Right ventricle myocardium inferior (tissue), 1 donor: ENCODE results near the gene OLFML1. TPM values are rescaled to one million over a fixed set of nuclear protein-coding genes. Genes with fewer than 3 reads are reported as not detected.

Experiments used
- ATAC-seq: fragments of 200-7000 bp; cut with Tn5 transposase; one replicate; pipeline ENCODE4 v1.9.1; 2020; ENCODE audit warnings: mild to moderate bottlenecking, moderate library complexity
- DNase-seq: peaks from one replicate; pipeline ENCODE4 v3.0.0; 2021; ENCODE audit errors: missing footprints
- intact Hi-C: fragments of 100-400 bp; cut with DNase I; formaldehyde crosslinking; loops from one replicate; pipeline ENCODE4 v1.11.0; 2022
- long read RNA-seq: library from polyadenylated mRNA; unstranded; transcript quantifications from one replicate; pipeline ENCODE4 v2.0.0, GENCODE V29; 2021
- total RNA-seq: library from RNA; stranded (reverse); fragmentation: NEBNext Ultra II Directional; extraction: Animal tissue kit (Norgen Biotek cat#: 25700); gene quantifications from one replicate; pipeline ENCODE4 v1.2.1, GENCODE V29; 2021
- donor health status: DM: no; HTN: yes; CAD: no; lungs with severe emphysema.

The OLFML1 gene
- total RNA-seq = 8.5 TPM
- long read RNA-seq, partial matches to known transcripts = 0 of 3 reads
- long read RNA-seq, other reads (novel, unspliced or antisense) = 0 of 3 reads

DNA sequence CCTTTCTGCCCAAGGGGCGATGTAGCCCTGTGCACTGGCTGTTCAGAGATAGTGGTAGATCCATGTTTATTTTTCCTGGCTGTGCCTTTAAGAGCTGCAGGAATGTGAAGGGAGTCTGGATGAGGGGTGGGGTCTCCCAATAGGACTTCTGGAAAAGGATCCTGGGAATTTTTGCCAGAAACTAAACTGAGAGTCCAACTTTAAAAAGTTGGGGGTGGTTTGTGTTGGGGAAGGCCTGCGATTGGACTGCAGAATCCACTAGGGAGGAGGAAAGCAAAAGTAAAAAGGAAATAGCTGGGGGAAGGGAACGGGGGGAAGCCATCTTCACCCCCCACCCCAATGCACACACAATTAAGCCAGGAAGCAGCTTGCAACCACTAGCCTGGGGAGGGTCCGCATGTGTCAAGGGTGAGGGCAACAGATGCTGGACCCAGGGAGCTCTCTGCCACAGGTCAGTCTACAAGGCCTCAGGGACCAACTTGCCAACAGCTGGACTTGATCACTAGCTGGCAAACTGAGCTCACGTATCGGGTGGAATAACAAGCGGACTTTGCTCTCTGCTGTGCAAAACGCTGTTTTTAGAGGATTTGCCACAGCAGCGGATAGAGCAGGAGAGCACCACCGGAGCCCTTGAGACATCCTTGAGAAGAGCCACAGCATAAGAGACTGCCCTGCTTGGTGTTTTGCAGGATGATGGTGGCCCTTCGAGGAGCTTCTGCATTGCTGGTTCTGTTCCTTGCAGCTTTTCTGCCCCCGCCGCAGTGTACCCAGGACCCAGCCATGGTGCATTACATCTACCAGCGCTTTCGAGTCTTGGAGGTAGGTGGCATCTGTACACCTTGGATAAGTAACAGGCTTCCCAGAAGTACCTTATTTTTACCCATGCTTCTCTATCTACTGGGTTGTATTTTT, at the start of gene OLFML1:
OLFML1 (plus strand) TSS at position 321 of the 912 bp plus-strand sequence; CDS start at position 691, 370 bp downstream.
- intact Hi-C loops = no loop called here
- peak; percentile 71 for ATAC-seq
- no peak for DNase-seq

DNA sequence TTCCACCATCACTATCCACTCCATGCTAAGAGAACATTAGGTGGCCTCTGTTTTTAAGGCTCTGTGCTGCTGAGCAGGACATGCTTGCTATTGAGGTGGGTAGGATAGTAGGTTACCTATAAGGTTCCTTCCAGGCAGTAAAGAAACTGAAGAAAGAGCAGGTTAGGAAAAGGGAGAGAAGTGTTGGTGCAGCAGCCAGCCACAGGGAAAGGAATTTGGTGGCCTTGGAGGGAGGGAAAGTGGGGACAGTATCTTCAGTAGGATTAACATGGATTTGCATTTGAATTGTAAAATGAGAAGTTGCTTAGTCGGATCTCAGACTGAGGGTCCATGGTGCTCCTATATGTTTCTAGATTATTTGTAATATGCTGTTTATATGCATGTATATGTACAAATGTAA, 49.2 kb upstream of the OLFML1 start:
- no peak for ATAC-seq
- intact Hi-C loops = no loop called here
- no peak for DNase-seq

DNA sequence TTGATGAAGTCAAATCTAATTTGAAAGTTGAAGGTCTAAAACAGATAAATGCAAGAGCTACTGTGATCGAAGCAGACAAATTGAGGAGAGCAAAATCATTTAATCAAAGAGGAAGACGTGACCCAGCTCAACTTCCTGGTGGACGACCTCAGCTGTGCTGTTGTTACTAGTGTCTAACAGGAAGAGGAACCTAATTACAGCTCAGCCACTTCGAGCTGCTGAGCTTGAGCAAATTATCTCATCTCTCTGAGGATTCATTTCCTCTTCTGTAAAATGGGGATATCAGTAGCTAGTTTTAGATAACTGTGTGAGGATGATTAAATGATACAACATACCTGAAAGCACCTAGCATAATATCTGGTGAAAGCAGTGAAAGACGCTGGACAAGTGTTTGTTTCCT, 48.6 kb upstream of the OLFML1 start:
- ATAC-seq (peak; percentile 46), DNase-seq (no peak)
- intact Hi-C loops = no loop called here

DNA sequence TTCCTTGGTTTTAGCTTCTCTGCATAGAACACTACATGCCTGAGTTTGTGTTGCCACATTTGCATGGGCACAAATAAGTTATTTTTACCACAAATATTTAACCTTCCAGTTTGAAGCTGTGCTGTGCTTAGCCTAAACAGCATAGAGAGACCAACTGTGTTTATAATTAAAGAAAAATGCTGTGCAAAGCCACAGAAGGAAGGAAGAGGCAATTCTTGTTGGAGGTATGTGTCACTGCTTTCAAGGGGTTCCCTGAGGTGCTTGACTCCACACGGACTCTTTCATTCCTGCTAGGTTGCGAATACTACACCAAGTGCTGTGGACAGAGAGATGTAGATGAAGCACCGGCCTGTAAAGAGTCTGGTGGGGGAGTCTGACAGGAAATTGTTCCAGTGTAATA, 47.6 kb upstream of the OLFML1 start:
- DNase-seq (no peak), ATAC-seq (no peak)
- intact Hi-C loops = no loop called here

DNA sequence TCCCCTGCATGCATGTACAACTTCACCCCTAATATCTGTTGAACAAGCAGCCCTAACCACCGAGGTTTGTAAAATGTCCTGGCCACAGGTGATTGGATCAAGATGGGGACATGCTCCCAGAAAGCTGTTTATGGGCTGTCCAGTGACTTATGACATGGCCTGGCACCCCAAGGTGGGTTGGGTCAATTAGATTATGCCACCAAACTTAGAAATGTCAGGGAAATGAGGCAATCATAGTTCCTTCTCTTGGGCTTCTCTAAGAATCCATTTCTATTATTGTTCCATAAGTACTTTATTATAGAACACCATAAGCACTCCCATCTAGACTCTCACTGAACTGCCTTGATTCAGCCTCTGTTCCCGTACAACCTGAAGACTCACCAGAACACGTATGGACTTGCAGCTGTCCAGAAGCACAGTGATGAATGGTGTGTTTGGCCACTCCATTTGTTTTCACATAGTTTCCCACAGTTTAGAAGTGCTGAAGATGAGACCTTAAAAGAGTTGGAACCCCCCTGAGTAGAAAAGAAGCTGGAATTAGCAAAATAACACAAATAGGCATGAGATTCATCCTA, 45.5 kb upstream of the OLFML1 start:
- DNase-seq (no peak), ATAC-seq (no peak)
- intact Hi-C loops = loop anchor here (5.0 kb wide), 2 partner anchors 298 to 338 kb away; no protein-coding TSS in a partner anchor

DNA sequence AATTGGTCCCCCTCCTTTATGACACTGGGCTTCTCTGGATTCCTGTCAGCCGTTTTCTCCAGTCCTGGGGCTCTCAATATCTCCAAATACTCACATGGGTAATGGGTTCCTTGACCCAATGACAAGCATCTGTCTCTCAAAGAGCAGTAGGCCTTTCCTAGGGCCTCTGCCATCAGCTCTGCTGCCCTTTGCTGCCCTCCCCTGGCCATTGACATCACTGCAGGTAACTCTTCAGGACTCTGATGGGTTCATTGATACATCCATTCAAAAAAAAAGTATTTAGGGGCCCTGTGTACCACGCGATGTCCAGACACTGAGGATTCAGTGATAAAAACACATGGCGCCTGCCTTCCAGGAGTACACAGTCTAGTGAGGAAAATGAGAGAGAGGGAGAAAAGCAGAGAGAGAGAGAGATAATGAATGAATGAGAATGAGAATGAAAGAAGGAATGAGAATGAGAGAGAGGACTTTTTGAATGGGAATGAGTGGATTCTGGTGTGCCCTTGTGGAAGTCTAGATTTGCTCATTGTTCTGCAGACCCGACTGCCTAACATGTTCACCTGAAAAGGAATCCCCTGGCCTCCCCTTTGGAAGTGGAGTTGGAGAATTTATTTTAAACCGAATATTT, 42.6 kb upstream of the OLFML1 start:
- intact Hi-C loops = loop anchor here (1.0 to 5.0 kb wide), 3 partner anchors 89 to 340 kb away; no protein-coding TSS in a partner anchor
- ATAC-seq (peak; percentile 69), DNase-seq (peak; percentile 69)

DNA sequence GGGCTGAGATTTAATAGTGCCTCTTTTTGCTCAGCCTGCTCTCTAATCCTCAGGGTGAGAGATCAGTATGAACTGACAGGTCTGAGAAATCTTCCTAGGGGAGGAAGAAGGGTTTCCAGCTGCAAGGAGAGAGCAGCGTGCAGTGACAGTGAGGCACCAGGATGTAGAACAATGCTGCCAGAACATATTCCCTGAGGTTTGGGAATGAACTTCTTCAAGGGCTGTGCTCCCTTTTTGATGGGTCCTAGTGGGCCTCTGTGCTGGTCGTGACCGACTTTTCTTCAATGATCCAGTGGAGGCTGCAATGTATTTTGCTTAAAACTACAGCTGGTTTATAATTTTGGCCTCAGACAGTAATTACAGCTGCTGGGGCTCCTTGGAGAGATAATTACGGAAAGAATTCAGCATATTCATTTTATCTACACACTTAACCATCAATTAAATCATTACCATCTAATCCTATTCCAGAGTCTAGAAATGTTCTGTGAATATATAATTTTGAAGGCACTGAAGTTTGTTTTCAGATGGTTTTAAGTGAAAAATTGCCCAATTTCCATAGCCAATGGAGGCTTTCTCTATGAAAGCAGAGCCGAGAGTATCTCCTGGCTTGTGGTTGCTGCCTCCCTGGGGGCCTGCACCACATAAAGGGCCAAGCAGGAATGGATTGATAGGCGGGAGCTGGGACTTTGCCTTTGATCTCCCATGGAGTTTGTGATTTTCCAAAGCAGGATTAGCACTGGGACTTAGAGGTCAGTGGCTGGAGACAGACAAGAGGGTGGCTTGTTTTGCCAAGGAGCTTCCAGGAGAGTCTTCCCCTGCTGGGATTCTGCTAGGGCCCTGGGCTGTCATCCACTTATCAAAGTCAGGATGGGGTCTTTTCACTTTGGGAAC, 41.0 kb upstream of the OLFML1 start:
- ATAC-seq (peak; percentile 26), DNase-seq (no peak)
- intact Hi-C loops = loop anchor here (5.0 kb wide), 2 partner anchors 302 to 342 kb away; no protein-coding TSS in a partner anchor

DNA sequence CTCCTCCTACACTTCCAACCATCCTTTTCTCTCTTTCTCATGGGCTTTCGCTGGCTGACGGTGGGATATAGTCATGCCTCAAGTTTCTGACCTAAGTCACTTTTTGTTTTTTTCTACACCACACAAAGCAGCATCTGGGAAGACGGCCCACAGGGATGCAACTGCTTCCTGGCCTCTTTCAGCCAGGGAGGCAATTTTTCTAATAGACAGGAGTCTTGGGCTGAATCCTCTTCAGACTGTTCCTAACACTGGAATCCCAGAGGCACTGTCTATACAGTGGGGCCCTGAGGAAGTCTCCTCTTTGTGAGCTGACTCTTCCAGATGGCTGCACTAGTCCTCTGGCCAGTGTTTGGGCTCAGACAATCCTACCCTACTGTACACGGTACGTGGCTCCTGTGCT, 39.7 kb upstream of the OLFML1 start:
- DNase-seq (no peak), ATAC-seq (no peak)
- intact Hi-C loops = no loop called here

DNA sequence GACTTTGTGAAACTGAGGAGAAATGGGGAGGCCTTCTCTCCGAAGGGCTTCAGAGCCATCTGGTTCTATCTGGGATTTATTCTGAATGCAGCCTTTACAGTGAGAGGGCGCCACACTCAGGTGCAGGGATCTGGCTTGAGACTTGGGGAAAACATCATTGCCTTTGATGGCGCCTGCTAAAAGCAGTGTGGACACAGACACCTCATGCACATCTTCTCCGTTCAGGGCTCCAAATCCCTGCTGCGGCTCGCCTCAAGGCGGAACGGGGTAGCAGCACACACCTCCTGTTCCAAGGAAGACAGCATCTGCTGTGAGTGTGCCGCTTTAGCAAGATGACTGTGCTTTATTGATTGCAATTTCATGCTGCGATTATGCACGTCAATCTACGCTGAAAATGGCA, 37.1 kb upstream of the OLFML1 start:
- ATAC-seq (no peak), DNase-seq (no peak)
- intact Hi-C loops = no loop called here

DNA sequence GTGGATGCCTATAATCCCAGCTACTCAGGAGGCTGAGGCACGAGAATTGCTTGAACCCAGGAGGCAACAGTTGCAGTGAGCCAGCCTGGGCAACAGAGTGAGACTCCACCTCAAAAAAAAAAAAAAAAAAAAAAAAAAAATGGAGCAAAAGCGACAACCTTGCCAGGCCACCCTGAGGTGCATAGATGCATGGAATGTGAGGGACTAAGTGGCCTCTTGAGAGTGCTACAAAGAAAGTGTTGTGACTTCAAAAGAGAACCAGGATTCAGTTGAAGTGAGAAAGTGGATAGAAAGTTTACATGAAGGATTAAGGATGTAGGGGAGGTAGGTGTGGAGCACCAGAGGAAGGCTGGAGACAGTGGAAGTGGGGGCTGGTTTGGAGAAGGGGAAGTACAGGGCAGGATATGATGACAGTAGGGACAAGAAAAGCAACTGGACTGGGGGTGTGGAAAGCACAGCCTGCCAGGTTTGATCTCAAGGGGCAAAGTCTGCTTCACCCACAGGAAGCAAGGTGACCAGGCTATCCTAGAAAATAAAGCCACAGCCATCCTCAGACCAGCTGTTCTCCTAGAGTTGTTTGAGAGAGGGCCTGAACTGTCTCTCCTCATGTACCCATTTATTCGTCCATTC, 36.0 kb upstream of the OLFML1 start:
- DNase-seq (no peak), ATAC-seq (no peak)
- intact Hi-C loops = no loop called here

DNA sequence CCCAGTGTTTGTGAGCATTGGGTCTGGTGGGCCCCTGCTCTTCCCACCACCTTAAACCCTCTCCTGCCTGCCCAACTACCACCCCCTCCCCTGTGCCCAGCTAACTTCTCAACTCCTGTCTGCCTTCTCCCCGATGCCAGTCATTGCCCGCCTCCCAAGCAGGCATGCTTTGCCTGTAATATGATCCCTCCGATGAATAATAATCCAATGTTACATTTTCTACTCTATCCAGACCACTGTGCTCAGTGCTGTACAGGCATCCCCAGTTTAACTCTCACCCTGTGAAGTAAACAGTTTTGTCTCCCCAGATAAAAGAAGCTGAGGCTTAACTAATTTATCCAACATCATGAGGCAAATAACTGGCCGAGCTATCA, 35.5 kb upstream of the OLFML1 start:
- intact Hi-C loops = loop anchor here (10.0 kb wide), 1 partner anchor 205 kb away; no protein-coding TSS in a partner anchor
- no peak for ATAC-seq
- no peak for DNase-seq

DNA sequence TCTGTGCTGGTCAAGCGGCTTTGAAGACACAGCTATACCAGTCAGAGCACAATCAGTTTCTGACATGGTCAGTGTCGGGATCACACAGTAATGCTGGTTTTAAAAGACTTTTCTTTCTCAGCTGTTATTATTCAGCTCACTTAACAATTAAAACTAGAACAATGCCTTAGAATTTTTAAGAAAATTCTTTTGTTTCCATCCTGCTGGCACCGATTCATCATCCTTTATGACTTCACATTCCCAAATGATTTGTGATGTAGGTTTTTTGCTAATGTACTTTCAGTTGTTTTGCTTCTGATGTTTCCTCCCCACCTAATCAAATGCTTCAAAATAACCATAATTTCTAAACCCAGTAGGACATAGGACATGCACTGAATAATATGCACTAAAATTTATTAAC, 34.5 kb upstream of the OLFML1 start:
- intact Hi-C loops = loop anchor here (10.0 kb wide), 1 partner anchor 204 kb away; no protein-coding TSS in a partner anchor
- ATAC-seq = no peak
- no peak for DNase-seq

DNA sequence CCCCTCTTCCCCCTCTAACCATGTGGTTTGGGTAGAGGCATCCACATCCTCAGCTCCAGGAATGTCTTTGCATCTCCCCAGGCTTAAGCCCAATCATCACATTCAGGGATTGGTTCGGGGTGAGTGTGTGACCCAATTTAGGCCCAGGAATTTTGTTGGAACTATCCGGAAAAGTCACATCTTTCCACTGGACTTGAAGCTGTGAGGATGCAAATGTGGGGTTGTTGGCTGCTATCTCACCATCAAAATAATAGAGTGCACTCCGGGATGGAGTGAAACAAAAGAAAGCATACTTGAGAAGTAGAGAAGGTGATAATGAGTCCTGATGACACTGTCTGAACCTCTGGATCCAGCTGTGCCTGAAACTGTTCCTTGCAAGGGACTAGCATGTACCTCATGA, 33.8 kb upstream of the OLFML1 start:
- ATAC-seq (no peak), DNase-seq (no peak)
- intact Hi-C loops = loop anchor here (10.0 kb wide), 1 partner anchor 203 kb away; no protein-coding TSS in a partner anchor

DNA sequence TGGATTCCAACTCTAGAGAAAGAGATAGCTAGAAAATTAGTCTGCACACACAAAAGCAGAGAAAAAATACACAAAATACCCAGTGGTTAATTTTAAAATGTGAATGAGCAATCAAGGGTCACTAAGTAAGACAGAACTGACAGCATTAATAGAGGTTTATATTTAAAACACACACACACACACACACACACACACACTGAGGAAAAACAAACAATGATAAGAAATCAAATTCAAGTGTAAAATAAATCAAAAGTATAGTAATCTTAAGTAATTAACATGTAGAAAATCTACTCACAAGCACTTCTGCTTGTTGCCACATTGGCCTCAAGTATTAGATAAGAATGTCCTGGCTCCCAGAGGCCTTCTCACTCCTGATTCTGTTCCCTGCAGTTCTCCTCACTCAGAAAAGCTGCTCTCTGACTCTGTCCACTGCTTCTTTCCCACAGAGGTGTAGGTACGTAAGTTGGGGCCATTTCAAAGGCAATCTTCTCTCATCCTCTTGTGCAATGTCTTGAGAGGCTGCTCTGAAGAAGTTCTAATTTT, 33.3 kb upstream of the OLFML1 start:
- ATAC-seq = no peak
- no peak for DNase-seq
- intact Hi-C loops = loop anchor here (10.0 kb wide), 1 partner anchor 203 kb away; no protein-coding TSS in a partner anchor

DNA sequence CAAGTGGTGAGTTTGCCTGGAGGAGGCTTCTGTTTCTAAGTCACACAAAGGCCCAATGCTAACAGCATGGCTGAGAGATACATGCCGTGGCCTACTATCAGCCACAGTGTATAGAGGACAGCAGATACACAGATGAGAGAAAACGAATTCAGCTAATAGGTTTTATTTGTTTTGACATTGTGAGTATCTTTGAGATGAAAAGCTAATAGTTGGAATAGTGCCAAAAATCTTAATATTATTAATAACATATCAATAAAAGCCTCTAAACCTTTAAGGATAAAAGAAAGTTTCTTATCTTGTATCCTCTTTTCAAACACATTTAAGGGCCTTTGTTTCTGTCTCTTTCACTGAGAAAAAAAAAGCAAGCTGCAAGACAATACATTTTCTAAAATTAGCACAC, 30.5 kb upstream of the OLFML1 start:
- ATAC-seq (no peak), DNase-seq (no peak)
- intact Hi-C loops = loop anchor here (10.0 kb wide), 1 partner anchor 200 kb away; no protein-coding TSS in a partner anchor

DNA sequence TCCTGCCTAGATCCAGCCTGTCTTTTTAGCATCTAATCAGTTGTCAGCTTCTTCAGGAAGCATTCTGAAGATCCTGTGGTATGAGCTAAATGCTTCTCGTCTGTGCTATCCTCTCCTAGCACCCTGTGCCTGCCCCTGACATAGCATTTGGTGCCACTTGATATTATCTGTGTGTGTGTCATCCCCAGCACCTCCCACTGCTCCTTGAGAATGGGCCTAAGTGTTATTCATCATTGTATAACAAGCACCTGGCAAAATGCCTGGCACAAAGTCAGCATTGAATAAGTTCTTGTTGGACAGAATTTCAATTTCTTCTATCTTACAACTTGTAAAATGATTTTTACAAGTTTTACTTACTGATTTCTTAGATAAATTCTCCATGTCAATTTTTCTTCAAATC, 28.1 kb upstream of the OLFML1 start:
- ATAC-seq (no peak), DNase-seq (no peak)
- intact Hi-C loops = loop anchor here (10.0 kb wide), 1 partner anchor 198 kb away; no protein-coding TSS in a partner anchor

DNA sequence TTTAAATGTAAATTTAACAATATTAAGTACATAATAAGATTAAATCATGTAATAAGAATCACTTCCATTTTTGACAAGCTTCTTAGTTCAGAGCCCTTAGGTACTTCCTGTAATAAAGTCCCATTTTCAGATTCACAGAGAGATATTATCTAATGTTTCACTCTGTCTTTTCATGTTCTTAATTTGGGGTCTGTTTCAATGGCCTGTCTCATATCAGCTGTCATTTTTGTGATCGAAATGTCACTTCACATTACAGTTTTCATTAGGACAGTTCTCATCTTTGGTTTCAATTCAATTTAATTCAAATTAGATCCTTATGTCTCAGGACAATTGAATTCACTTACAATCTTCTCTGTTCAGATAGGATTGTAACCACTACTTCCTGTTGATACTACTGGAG, 22.6 kb upstream of the OLFML1 start:
- DNase-seq (no peak), ATAC-seq (no peak)
- intact Hi-C loops = no loop called here

DNA sequence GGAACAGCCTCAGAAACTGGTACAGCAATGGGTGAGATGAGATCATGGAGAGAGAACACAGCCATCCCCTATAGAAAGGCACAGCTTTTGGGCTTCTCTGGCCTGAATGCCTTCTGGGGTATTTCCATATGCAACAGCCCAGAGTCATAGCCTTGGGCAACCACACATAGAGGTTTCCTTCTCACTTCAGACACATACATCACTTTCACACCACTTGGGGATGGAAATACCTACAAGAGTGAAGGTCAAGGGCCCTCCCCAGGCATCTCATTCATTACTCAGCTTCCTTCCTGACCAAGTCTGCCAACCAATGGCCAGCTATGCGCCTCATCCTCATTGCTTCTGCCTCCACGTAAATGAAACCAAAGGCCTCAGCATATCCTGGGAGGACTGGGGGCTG, 17.7 kb upstream of the OLFML1 start:
- intact Hi-C loops = no loop called here
- ATAC-seq = no peak
- no peak for DNase-seq
